ENCODE measurements around the gene AZIN2. TPM values are rescaled to one million over a fixed set of nuclear protein-coding genes. Genes with fewer than 3 reads are reported as not detected.
A peak's percentile ranks its signal among the peaks of the same experiment; 100 is the strongest.
"Not testable (repeated sequence)": the region's sequence is repeated elsewhere in the genome, so short reads cannot be mapped to it uniquely, and the experiment has no call there.

Gene AZIN2
- total RNA-seq, 6 donors from 2014 or later: 1.5 to 4.8 (median 2.8) TPM

DNA sequence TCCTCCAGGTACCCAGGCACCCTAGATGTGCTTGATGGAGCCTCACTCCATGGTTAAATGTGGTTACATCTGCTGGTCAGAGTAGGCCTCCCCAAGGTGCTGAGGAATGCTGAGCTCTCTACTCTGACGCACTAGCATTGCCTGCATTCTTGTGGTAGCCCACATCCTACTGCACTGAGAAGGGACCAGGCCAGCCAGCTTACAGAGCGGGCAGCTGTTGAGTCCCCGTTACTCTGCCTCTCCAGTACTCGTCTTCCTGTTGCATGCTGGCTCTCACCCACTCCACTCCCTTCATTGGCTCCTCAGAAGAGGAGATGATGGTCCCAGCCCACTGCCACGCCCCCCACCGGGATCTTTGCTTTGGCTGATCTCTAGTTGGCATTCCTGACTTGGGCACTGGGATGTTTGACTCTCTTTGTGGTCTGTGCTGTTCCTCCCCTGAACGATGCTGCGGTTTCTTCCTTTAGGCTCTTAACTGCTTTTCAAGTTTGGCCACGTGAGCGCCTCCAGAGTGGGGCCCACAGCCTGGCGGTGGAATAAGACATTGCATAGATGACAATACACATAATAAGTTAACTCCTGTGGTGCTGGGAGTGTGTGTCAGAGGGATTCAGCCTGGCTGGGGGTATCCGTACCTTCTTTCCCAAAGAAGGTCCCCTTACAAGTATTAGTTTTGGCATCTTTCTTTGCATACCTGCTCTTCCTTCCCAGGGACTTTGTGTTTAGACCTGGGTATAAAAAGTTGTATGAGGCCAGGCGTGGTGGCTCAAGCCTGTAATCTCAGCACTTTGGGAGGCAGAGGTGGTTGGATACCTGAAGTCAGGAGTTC lies 18.6 kb downstream of the AZIN2 start:
- no peak overlapping the region for H3K4me3 ChIP-seq
- WGBS, 2 donors: 43 to 68% methylated on average over 12 to 13 of the region's 13 CpGs
- H3K36me3 ChIP-seq: no peaks in the 10 kb centered on the region
- peak; percentile 89 to 95 for ATAC-seq (ENCODE audit: low FRiP score in 2 of 2)
- peak in 1 of 2 donors; percentile 80 for DNase-seq
- TF ChIP-seq EP300 (IDR thresholded peaks at IDR 0.05) (no peak), POLR2AphosphoS5 (IDR thresholded peaks at IDR 0.05) (peak in 1 of 2 donors; percentile 52)
- TF ChIP-seq, protein P1, sequence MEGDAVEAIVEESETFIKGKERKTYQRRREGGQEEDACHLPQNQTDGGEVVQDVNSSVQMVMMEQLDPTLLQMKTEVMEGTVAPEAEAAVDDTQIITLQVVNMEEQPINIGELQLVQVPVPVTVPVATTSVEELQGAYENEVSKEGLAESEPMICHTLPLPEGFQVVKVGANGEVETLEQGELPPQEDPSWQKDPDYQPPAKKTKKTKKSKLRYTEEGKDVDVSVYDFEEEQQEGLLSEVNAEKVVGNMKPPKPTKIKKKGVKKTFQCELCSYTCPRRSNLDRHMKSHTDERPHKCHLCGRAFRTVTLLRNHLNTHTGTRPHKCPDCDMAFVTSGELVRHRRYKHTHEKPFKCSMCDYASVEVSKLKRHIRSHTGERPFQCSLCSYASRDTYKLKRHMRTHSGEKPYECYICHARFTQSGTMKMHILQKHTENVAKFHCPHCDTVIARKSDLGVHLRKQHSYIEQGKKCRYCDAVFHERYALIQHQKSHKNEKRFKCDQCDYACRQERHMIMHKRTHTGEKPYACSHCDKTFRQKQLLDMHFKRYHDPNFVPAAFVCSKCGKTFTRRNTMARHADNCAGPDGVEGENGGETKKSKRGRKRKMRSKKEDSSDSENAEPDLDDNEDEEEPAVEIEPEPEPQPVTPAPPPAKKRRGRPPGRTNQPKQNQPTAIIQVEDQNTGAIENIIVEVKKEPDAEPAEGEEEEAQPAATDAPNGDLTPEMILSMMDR (IDR thresholded peaks at IDR 0.05): peak in 4 of 6 experiments; percentile 23 to 74 (median 38)
- H3K9me3 ChIP-seq: no peaks in the 10 kb centered on the region
- H3K27me3 ChIP-seq: no peaks in the 10 kb centered on the region
- peak overlapping the region; percentile 2 to 55 (median 12) for H3K27ac ChIP-seq
- H3K4me1 ChIP-seq: peaks cover 2 to 10% (median 5%) of the 10 kb centered on the region in 4 donors

DNA sequence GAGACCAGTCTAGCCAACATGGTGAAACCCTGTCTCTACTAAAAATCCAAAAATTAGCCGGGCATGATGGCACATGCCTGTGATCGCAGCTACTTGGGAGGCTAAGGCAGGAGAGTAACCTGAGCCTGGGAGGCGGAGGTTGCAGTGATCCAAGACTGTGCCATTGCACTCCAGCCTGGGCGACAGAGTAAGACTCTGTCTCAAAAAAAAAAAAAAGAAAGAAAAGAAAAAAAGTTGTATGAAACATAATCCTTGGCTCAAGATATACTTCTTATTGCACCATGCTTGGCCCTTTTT lies 19.1 kb downstream of the AZIN2 start:
- not testable (repeated sequence) for DNase-seq; H3K4me3 ChIP-seq; ATAC-seq (ENCODE audit: low FRiP score in 2 of 2); H3K9me3 ChIP-seq; H3K36me3 ChIP-seq; H3K4me1 ChIP-seq; H3K27me3 ChIP-seq
- 83 to 87% methylated on average over 4 of the region's 4 CpGs for WGBS, 2 donors
- peak overlapping the region in 3 of 4 donors; percentile 2 to 55 (median 2) for H3K27ac ChIP-seq

DNA sequence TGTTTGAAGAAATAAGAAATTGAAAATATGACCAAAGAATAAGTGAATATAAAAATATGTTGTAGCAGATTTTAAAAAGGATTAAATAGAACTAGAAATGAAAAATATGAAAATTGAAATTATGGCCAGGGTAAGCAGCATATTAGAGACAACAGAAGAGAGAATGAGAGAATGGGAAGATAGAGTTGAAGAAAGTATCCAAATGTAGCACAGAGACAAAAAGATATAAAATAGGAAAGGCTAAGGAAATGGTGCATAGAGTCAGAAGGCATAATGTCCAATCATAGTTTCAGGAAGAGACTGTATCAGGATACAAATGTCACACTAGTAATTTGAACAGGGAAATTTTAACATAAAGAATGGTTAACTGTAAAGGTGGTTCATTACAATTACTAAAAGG lies 29.5 kb downstream of the AZIN2 start:
- TF ChIP-seq, protein P1 (IDR thresholded peaks at IDR 0.05): no peak
- TF ChIP-seq POLR2A (IDR thresholded peaks at IDR 0.05) (no peak), EP300 (IDR thresholded peaks at IDR 0.05) (no peak), POLR2AphosphoS5 (IDR thresholded peaks at IDR 0.05) (no peak)
- ATAC-seq (ENCODE audit: low FRiP score in 2 of 2) (no peak), DNase-seq (no peak)
- Histone ChIP-seq H3K9me3 (no peaks in the 10 kb centered on the region), H3K4me3 (no peak overlapping the region), H3K27me3 (no peaks in the 10 kb centered on the region), H3K4me1 (no peaks in the 10 kb centered on the region), H3K36me3 (no peaks in the 10 kb centered on the region), H3K27ac (no peak overlapping the region)

DNA sequence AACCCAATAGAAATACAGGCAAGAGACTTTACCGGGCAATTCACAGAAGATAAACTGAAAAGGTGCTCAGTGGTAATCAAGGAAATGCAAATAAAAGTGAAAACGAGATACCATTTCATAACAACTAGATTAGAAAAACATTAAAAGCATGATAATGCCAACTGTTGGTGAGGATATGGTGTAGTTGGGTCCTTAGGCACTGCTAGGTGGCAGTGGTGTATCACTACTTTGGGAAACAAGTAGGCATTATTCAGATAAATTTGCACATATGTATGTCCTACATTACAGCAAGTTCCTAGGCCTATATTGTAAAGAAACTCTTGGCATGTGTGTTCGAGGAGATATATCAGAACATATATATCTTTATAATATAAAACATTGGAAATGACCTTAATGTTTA lies 31.0 kb downstream of the AZIN2 start:
- ATAC-seq (ENCODE audit: low FRiP score in 2 of 2): no peak
- H3K36me3 ChIP-seq: no peaks in the 10 kb centered on the region
- TF ChIP-seq POLR2A (IDR thresholded peaks at IDR 0.05) (no peak), POLR2AphosphoS5 (IDR thresholded peaks at IDR 0.05) (no peak), EP300 (IDR thresholded peaks at IDR 0.05) (no peak)
- TF ChIP-seq, protein P1 (IDR thresholded peaks at IDR 0.05): no peak
- 48 to 49% methylated on average over 3 of the region's 3 CpGs for WGBS, 2 donors
- no peak overlapping the region for H3K27ac ChIP-seq
- H3K27me3 ChIP-seq: no peaks in the 10 kb centered on the region
- DNase-seq: no peak
- no peaks in the 10 kb centered on the region for H3K9me3 ChIP-seq
- no peaks in the 10 kb centered on the region for H3K4me1 ChIP-seq
- H3K4me3 ChIP-seq: no peak overlapping the region

DNA sequence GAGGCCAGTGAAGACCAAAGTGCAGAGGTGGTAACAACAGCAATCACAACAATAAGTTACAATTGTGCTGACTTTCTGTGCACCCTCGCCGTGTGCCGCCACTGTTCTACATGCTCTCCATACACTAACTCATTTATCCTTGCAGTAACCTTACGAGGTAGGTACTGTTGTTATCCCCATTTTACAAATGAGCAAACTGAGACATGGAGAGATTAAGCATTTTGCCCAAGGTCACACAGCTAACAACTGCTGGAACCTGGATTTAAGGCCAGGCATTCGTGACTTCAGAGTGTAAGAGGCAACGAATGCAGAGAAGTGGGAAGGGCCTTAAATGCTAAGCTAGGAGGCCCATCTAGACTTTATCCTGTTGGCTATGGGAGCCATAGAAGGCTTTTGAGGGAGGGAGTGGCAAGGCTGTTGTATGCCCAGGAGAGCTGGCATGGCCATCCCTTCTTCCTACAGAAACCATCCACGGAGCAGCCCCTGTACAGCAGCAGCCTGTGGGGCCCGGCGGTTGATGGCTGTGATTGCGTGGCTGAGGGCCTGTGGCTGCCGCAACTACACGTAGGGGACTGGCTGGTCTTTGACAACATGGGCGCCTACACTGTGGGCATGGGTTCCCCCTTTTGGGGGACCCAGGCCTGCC lies 36.6 kb downstream of the AZIN2 start:
- Histone ChIP-seq H3K9me3 (no peaks in the 10 kb centered on the region), H3K4me3 (no peak overlapping the region), H3K36me3 (no peaks in the 10 kb centered on the region), H3K27ac (no peak overlapping the region), H3K4me1 (no peaks in the 10 kb centered on the region), H3K27me3 (no peaks in the 10 kb centered on the region)
- DNase-seq (peak in 1 of 2 donors; percentile 46), ATAC-seq (ENCODE audit: low FRiP score in 2 of 2) (no peak)
- 89 to 92% methylated on average over 13 of the region's 13 CpGs for WGBS, 2 donors
- TF ChIP-seq EP300 (IDR thresholded peaks at IDR 0.05): no peak
- no peak for TF ChIP-seq POLR2AphosphoS5 (IDR thresholded peaks at IDR 0.05)
- no peak for TF ChIP-seq POLR2A (IDR thresholded peaks at IDR 0.05)
- TF ChIP-seq, protein P1 (IDR thresholded peaks at IDR 0.05): no peak

Data from upper lobe of left lung (tissue), 6 donors.